Measurements from ENCODE around the gene TRMT44. TPM values are rescaled to one million over a fixed set of nuclear protein-coding genes. Genes with fewer than 3 reads are reported as not detected.

Gene TRMT44
- polyA plus RNA-seq, 1 experiment: 7.1 TPM

DNA sequence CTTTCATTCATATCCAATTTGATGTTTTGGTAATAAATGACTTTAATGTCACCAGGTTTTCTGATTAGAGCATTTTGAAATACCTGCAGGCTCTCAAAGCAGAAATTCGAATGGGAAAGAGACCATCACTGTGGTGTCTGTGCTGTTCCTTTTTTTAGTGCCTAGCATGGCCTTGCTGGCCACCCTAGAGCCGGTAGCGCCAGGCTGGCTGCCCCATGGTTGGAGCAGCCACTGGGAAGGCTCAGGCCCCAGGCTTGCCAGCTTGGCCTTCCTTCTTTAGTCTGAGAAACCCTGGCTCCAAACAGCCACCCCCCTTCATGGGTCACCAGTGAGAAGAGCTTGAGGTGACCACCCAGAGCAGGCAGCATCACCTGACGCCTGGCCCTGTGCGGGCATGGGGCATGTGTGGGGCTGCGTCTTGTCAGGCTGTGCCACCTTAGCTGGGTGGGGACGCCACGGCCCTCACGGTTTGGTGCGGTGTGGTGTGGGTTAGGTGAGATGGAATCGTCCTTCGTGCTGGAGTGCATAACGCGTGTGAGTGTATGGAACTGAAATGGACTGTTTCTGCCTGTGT lies 30.0 kb downstream of the TRMT44 start:
- TF ChIP-seq, protein P1, sequence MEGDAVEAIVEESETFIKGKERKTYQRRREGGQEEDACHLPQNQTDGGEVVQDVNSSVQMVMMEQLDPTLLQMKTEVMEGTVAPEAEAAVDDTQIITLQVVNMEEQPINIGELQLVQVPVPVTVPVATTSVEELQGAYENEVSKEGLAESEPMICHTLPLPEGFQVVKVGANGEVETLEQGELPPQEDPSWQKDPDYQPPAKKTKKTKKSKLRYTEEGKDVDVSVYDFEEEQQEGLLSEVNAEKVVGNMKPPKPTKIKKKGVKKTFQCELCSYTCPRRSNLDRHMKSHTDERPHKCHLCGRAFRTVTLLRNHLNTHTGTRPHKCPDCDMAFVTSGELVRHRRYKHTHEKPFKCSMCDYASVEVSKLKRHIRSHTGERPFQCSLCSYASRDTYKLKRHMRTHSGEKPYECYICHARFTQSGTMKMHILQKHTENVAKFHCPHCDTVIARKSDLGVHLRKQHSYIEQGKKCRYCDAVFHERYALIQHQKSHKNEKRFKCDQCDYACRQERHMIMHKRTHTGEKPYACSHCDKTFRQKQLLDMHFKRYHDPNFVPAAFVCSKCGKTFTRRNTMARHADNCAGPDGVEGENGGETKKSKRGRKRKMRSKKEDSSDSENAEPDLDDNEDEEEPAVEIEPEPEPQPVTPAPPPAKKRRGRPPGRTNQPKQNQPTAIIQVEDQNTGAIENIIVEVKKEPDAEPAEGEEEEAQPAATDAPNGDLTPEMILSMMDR (IDR thresholded peaks at IDR 0.05; ENCODE audit: insufficient read depth, low read depth, low read length): no peak
- CTCF ChIA-PET: interaction anchor here (0.6 to 8.5 kb wide), 5 partner anchors 11 to 167 kb away, joined by 3 to 108 read pairs (median 5); partner anchors contain the start of gene CPZ
- no peak for DNase-seq (ENCODE audit: low read depth)
- POLR2A ChIA-PET: no interaction called here
- no peak overlapping the region for H3K4me3 ChIP-seq (ENCODE audit: low read depth, low read length)
- H3K27me3 ChIP-seq (ENCODE audit: control insufficient read depth, insufficient read depth, low read length): no peaks in the 10 kb centered on the region
- peaks cover 11% of the 10 kb centered on the region for H3K36me3 ChIP-seq (ENCODE audit: control insufficient read depth, insufficient read depth, low read length)

DNA sequence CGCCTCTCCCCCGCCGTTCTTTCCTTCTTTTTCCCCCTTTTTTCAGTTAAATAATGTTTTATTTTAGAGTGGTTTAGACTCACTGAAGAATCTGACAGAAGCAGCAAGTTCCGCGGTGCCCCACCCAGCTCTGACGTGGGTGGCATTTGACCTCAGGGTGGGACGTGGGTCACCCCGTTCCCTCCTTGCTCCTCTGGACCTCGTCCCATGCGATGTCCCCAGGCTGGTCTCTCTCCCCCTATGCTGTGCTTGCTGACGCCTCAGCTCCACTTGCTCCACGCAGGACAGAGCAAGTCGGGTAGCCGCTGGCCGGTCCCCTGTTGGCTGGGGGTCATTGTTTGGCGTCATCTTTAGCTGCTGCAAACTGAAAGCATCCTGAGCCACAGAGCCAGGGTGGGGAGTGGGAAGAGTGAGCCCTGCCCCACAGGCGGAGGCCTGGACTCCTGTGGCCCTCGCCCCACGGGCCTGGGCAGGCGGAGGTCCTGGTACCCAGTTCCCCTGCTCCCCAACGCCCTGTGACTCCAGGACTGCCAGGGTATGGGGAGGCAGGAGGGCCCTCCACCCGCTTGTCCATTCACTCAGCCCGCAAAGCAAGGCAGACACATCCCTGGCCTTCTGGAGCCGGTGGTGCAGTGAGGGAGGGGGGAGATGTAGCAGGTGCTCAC lies 30.8 kb downstream of the TRMT44 start:
- Histone ChIP-seq H3K27me3 (ENCODE audit: control insufficient read depth, insufficient read depth, low read length) (no peaks in the 10 kb centered on the region), H3K4me3 (ENCODE audit: low read depth, low read length) (no peak overlapping the region), H3K36me3 (ENCODE audit: control insufficient read depth, insufficient read depth, low read length) (peaks cover 16% of the 10 kb centered on the region)
- ChIA-PET POLR2A (no interaction called here), CTCF (interaction anchor here (0.7 to 8.5 kb wide), 7 partner anchors 8 to 136 kb away, joined by 3 to 108 read pairs (median 7); partner anchors contain the start of gene CPZ)
- DNase-seq (ENCODE audit: low read depth): no peak
- TF ChIP-seq, protein P1 (IDR thresholded peaks at IDR 0.05; ENCODE audit: insufficient read depth, low read depth, low read length): no peak

DNA sequence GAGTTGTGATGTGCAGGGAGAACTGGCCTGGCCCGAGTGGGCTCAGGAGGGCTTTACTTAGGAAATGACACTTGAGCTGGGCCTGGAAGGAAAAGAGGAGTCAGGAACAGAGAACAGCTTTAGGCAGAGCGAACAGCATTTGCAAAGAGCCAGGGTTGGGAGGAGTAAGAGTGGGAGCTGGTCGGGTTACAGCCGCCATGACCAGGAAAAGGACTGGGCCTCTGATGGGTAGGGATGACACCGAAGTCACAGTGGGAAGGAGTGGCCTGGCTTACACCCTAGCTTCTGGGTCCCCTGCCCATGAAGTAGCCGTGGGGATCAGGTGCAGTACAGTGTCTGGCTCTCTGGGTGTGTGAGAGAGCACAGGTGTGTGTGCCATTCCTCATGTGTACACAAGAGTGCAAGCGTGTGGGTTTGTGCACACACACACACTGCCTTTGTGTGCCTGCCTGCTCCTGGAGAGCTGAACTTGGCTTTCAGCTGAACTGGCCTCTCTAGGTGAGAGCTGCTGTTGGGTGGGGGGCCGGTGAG lies 31.6 kb downstream of the TRMT44 start:
- H3K36me3 ChIP-seq (ENCODE audit: control insufficient read depth, insufficient read depth, low read length): peaks cover 20% of the 10 kb centered on the region
- no peak for DNase-seq (ENCODE audit: low read depth)

DNA sequence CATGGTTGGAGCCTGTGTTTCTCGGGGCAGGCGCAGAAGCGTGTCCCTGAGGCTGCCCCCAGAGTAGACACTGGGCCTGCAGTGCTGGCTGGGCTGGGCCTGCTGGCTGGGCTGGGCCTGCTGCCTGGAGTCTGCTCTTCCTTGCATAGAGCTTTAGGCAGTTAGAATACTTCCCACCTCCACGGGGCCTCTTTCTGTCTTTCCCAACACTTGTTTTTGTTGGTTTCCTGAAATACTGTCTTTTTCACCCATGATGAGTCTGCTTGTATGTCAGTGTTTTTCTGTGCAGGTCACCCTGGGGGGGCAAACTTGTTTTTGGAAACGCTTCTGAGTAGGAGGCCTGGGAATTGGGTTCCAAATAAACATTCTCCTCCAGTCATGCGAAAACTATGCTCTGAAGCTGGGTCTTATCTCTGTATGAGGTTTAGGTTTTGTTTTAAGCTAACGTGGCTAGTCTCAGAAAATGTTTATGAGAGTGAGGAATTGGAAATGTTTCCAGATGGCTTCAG lies 32.2 kb downstream of the TRMT44 start:
- TF ChIP-seq, protein P1 (IDR thresholded peaks at IDR 0.05; ENCODE audit: insufficient read depth, low read depth, low read length): no peak
- no peaks in the 10 kb centered on the region for H3K27me3 ChIP-seq (ENCODE audit: control insufficient read depth, insufficient read depth, low read length)
- DNase-seq (ENCODE audit: low read depth): peak; percentile 99
- no peak overlapping the region for H3K4me3 ChIP-seq (ENCODE audit: low read depth, low read length)
- POLR2A ChIA-PET: interaction anchor here (0.7 kb wide), 1 partner anchor 117 kb away, joined by 3 read pairs; no protein-coding TSS in a partner anchor
- CTCF ChIA-PET: interaction anchor here (0.6 to 8.5 kb wide), 11 partner anchors 9 to 1589 kb away, joined by 3 to 108 read pairs (median 5); partner anchors contain the start of gene CPZ
- H3K36me3 ChIP-seq (ENCODE audit: control insufficient read depth, insufficient read depth, low read length): peaks cover 21% of the 10 kb centered on the region

More for the DNA sequence above, 31.6 kb downstream of the TRMT44 start:
- H3K27me3 ChIP-seq (ENCODE audit: control insufficient read depth, insufficient read depth, low read length): no peaks in the 10 kb centered on the region
- ChIA-PET POLR2A (interaction anchor here (0.7 kb wide), 1 partner anchor 118 kb away, joined by 3 read pairs; no protein-coding TSS in a partner anchor), CTCF (interaction anchor here (1.0 to 8.5 kb wide), 10 partner anchors 9 to 135 kb away, joined by 3 to 108 read pairs (median 6); partner anchors contain the start of gene CPZ)
- TF ChIP-seq, protein P1 (IDR thresholded peaks at IDR 0.05; ENCODE audit: insufficient read depth, low read depth, low read length): no peak
- no peak overlapping the region for H3K4me3 ChIP-seq (ENCODE audit: low read depth, low read length)
